Measurements from ENCODE around the gene TCOF1.

TCOF1 gene

DNA sequence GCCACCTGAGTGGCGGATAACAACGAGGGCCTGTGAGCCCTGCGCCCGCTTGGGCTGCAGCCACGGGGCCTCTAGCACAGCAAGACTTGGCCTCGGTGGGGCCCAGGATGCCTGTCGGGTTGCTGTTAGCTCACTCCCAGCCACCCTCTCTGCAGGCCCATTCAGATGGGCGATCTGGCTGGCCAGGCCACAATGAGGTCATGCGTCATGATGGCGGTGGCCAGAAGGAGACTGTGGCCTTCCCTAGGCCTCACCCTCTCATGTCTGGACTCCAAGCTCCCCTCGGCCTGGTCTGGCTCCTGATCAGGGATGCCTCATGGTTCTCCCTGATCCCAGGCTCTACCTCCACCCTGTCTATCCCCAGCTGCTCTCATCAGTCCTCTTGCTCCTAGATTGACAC, 19.0 kb upstream of the TCOF1 start:
- H4K91ac ChIP-seq (ENCODE audit: low read length) = no peak overlapping the region
- H3K4me1 ChIP-seq (ENCODE audit: control insufficient read depth, insufficient read depth, low read depth, low read length) = peaks cover 7% of the 10 kb centered on the region
- 93% methylated on average over 11 of the region's 11 CpGs for WGBS
- H2BK12ac ChIP-seq (ENCODE audit: low read length in 2 of 2) = peak overlapping the region; percentile 12 to 28
- no peak overlapping the region for H3K4me2 ChIP-seq (ENCODE audit: low read length, poor library complexity, severe bottlenecking)
- no peak overlapping the region for H3K9ac ChIP-seq (ENCODE audit: low read length)
- no peak overlapping the region for H3K23ac ChIP-seq (ENCODE audit: low read length in 2 of 2)
- no peak overlapping the region for H2BK15ac ChIP-seq (ENCODE audit: low read depth, poor library complexity, severe bottlenecking)
- H3K27me3 ChIP-seq (ENCODE audit: control insufficient read depth in 1 of 2, insufficient read depth in 1 of 2, low read length in 2 of 2) = no peaks in the 10 kb centered on the region
- no peaks in the 10 kb centered on the region for H3K79me1 ChIP-seq (replicated peaks; ENCODE audit: low read length, poor library complexity, severe bottlenecking)
- no peak overlapping the region for H3K4me3 ChIP-seq (ENCODE audit: insufficient read depth in 1 of 2, low read depth in 1 of 2, low read length in 2 of 2)
- H3K27ac ChIP-seq (ENCODE audit: low read length, poor library complexity, severe bottlenecking) = no peak overlapping the region
- H2BK5ac ChIP-seq (ENCODE audit: low read depth, low read length, poor library complexity, severe bottlenecking) = no peak overlapping the region
- no peaks in the 10 kb centered on the region for H3K36me3 ChIP-seq (ENCODE audit: control insufficient read depth in 1 of 2, insufficient read depth in 2 of 2, low read depth in 1 of 2, low read length in 2 of 2)
- no peak overlapping the region for H4K8ac ChIP-seq (ENCODE audit: low read length)
- no peak overlapping the region for H2AFZ ChIP-seq (ENCODE audit: low read depth, low read length)
- DNase-seq = no peak
- H3K4ac ChIP-seq (ENCODE audit: low read depth in 1 of 2, low read length in 2 of 2) = peak overlapping the region in 1 of 2 experiments; percentile 17
- H3K9me3 ChIP-seq (ENCODE audit: control insufficient read depth, low read length) = no peaks in the 10 kb centered on the region
- peak overlapping the region in 1 of 2 experiments; percentile 35 for H3K14ac ChIP-seq (ENCODE audit: low read length in 2 of 2)
- no peak overlapping the region for H2AK5ac ChIP-seq (ENCODE audit: low read length, severe bottlenecking)
- H2BK120ac ChIP-seq (ENCODE audit: low read depth, low read length) = no peak overlapping the region
- peak overlapping the region in 1 of 2 experiments; percentile 40 for H3K18ac ChIP-seq (ENCODE audit: low read depth in 1 of 2, low read length in 2 of 2)

DNA sequence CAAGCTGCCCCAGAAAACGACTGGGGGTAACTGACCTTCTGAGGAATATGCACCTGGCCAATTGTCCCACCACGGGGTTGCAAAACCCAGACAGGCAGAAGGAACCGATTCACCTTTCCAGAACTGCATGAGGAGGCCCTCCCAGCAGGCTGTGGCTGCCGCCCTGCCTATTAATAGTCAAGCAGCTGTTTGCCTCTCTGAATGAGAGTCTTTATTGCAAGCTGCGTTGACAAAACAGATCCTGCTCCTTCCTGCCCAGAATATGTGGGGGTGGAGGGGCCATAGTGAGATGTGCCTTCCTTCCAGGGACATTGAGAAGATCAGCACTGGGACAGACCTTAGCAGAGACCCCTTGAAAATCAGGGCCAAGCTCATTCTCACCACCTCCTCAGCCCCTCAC, 18.3 kb upstream of the TCOF1 start:
- Histone ChIP-seq H3K14ac (ENCODE audit: low read length in 2 of 2) (no peak overlapping the region), H3K9ac (ENCODE audit: low read length) (no peak overlapping the region), H3K79me1 (replicated peaks; ENCODE audit: low read length, poor library complexity, severe bottlenecking) (no peaks in the 10 kb centered on the region), H3K27me3 (ENCODE audit: control insufficient read depth in 1 of 2, insufficient read depth in 1 of 2, low read length in 2 of 2) (no peaks in the 10 kb centered on the region), H4K8ac (ENCODE audit: low read length) (no peak overlapping the region), H3K23ac (ENCODE audit: low read length in 2 of 2) (no peak overlapping the region), H2BK120ac (ENCODE audit: low read depth, low read length) (no peak overlapping the region), H3K18ac (ENCODE audit: low read depth in 1 of 2, low read length in 2 of 2) (no peak overlapping the region), H2BK12ac (ENCODE audit: low read length in 2 of 2) (peak overlapping the region in 1 of 2 experiments; percentile 28), H3K9me3 (ENCODE audit: control insufficient read depth, low read length) (no peaks in the 10 kb centered on the region), H3K36me3 (ENCODE audit: control insufficient read depth in 1 of 2, insufficient read depth in 2 of 2, low read depth in 1 of 2, low read length in 2 of 2) (no peaks in the 10 kb centered on the region), H2BK15ac (ENCODE audit: low read depth, poor library complexity, severe bottlenecking) (peak overlapping the region; percentile 84), H3K4me2 (ENCODE audit: low read length, poor library complexity, severe bottlenecking) (no peak overlapping the region), H2AK5ac (ENCODE audit: low read length, severe bottlenecking) (no peak overlapping the region), H4K91ac (ENCODE audit: low read length) (no peak overlapping the region), H3K4ac (ENCODE audit: low read depth in 1 of 2, low read length in 2 of 2) (no peak overlapping the region), H3K27ac (ENCODE audit: low read length, poor library complexity, severe bottlenecking) (no peak overlapping the region), H3K4me1 (ENCODE audit: control insufficient read depth, insufficient read depth, low read depth, low read length) (peaks cover 7% of the 10 kb centered on the region), H2BK5ac (ENCODE audit: low read depth, low read length, poor library complexity, severe bottlenecking) (no peak overlapping the region), H3K4me3 (ENCODE audit: insufficient read depth in 1 of 2, low read depth in 1 of 2, low read length in 2 of 2) (no peak overlapping the region), H2AFZ (ENCODE audit: low read depth, low read length) (no peak overlapping the region)
- DNase-seq = no peak
- WGBS = 56% methylated on average over 5 of the region's 5 CpGs

DNA sequence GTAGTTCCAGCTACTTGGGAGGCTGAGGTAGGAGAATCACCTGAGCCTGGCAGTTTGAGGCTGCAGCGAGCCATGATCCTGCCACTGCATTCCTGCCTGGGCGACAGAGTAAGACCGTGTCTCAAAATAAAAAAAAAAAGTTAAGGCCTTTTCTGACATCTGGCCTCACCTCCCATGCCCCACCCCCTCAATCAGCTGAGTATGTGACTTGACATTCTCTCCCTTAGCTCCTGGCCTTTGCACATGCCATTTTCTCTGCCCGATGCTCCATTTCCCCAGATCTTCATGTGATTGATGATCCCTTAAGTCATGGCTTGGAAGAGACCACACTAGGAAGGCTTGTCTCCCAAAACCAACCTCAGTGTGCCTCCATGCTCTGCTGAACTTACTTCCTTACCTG, 17.7 kb upstream of the TCOF1 start:
- H3K79me1 ChIP-seq (replicated peaks; ENCODE audit: low read length, poor library complexity, severe bottlenecking) = no peaks in the 10 kb centered on the region
- no peaks in the 10 kb centered on the region for H3K27me3 ChIP-seq (ENCODE audit: control insufficient read depth in 1 of 2, insufficient read depth in 1 of 2, low read length in 2 of 2)
- no peak overlapping the region for H3K4ac ChIP-seq (ENCODE audit: low read depth in 1 of 2, low read length in 2 of 2)
- H2AFZ ChIP-seq (ENCODE audit: low read depth, low read length) = no peak overlapping the region
- no peak overlapping the region for H2BK15ac ChIP-seq (ENCODE audit: low read depth, poor library complexity, severe bottlenecking)
- WGBS = 94% methylated on average over 4 of the region's 4 CpGs
- H3K36me3 ChIP-seq (ENCODE audit: control insufficient read depth in 1 of 2, insufficient read depth in 2 of 2, low read depth in 1 of 2, low read length in 2 of 2) = no peaks in the 10 kb centered on the region
- H2AK5ac ChIP-seq (ENCODE audit: low read length, severe bottlenecking) = no peak overlapping the region
- no peak overlapping the region for H3K9ac ChIP-seq (ENCODE audit: low read length)
- no peaks in the 10 kb centered on the region for H3K9me3 ChIP-seq (ENCODE audit: control insufficient read depth, low read length)
- no peak overlapping the region for H2BK5ac ChIP-seq (ENCODE audit: low read depth, low read length, poor library complexity, severe bottlenecking)
- no peak overlapping the region for H2BK120ac ChIP-seq (ENCODE audit: low read depth, low read length)
- H4K91ac ChIP-seq (ENCODE audit: low read length) = no peak overlapping the region
- no peak for DNase-seq
- H2BK12ac ChIP-seq (ENCODE audit: low read length in 2 of 2) = no peak overlapping the region
- peaks cover 8% of the 10 kb centered on the region for H3K4me1 ChIP-seq (ENCODE audit: control insufficient read depth, insufficient read depth, low read depth, low read length)
- no peak overlapping the region for H3K23ac ChIP-seq (ENCODE audit: low read length in 2 of 2)
- H3K18ac ChIP-seq (ENCODE audit: low read depth in 1 of 2, low read length in 2 of 2) = no peak overlapping the region
- no peak overlapping the region for H4K8ac ChIP-seq (ENCODE audit: low read length)
- H3K27ac ChIP-seq (ENCODE audit: low read length, poor library complexity, severe bottlenecking) = no peak overlapping the region
- H3K14ac ChIP-seq (ENCODE audit: low read length in 2 of 2) = no peak overlapping the region
- no peak overlapping the region for H3K4me2 ChIP-seq (ENCODE audit: low read length, poor library complexity, severe bottlenecking)
- no peak overlapping the region for H3K4me3 ChIP-seq (ENCODE audit: insufficient read depth in 1 of 2, low read depth in 1 of 2, low read length in 2 of 2)

DNA sequence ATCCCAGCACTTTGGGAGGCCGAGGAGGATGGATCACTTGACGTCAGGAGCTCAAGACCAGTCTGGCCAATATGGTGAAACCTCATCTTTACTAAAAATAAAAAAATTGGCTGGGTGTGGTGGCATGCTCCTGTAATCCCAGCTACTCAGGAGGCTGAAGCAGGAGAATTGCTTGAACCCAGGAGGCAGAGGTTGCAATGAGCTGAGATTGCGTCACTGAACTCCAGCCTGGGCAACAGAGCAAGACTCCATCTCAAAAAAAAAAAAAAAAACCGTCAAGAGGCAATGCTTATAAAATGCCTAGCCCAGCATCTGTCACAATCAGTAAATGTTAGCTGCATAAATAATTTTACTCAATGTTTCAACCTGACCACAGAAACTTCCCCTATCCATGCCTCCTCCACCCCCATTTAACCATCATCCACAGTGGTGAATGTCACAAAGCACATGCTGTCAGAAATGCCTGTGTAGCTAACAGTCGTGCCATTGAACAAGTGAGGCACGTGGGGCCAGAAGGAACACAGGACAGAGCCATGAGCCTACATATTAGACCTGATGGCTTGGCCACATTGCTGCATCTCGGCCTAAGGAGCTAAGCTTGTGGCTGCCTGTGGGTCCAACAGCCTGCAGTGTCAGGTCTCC, 16.8 kb upstream of the TCOF1 start:
- no peaks in the 10 kb centered on the region for H3K9me3 ChIP-seq (ENCODE audit: control insufficient read depth, low read length)
- peak overlapping the region; percentile 0 for H4K91ac ChIP-seq (ENCODE audit: low read length)
- H2BK12ac ChIP-seq (ENCODE audit: low read length in 2 of 2) = no peak overlapping the region
- no peak overlapping the region for H2BK15ac ChIP-seq (ENCODE audit: low read depth, poor library complexity, severe bottlenecking)
- no peak overlapping the region for H4K8ac ChIP-seq (ENCODE audit: low read length)
- H3K23ac ChIP-seq (ENCODE audit: low read length in 2 of 2) = no peak overlapping the region
- H3K18ac ChIP-seq (ENCODE audit: low read depth in 1 of 2, low read length in 2 of 2) = no peak overlapping the region
- H2AFZ ChIP-seq (ENCODE audit: low read depth, low read length) = no peak overlapping the region
- H3K36me3 ChIP-seq (ENCODE audit: control insufficient read depth in 1 of 2, insufficient read depth in 2 of 2, low read depth in 1 of 2, low read length in 2 of 2) = no peaks in the 10 kb centered on the region
- no peaks in the 10 kb centered on the region for H3K79me1 ChIP-seq (replicated peaks; ENCODE audit: low read length, poor library complexity, severe bottlenecking)
- H3K4me2 ChIP-seq (ENCODE audit: low read length, poor library complexity, severe bottlenecking) = no peak overlapping the region
- WGBS = 90% methylated on average over 7 of the region's 7 CpGs
- H3K14ac ChIP-seq (ENCODE audit: low read length in 2 of 2) = no peak overlapping the region
- H3K4me3 ChIP-seq (ENCODE audit: insufficient read depth in 1 of 2, low read depth in 1 of 2, low read length in 2 of 2) = no peak overlapping the region
- no peak overlapping the region for H3K4ac ChIP-seq (ENCODE audit: low read depth in 1 of 2, low read length in 2 of 2)
- H2BK5ac ChIP-seq (ENCODE audit: low read depth, low read length, poor library complexity, severe bottlenecking) = no peak overlapping the region
- no peak overlapping the region for H2AK5ac ChIP-seq (ENCODE audit: low read length, severe bottlenecking)
- no peak overlapping the region for H2BK120ac ChIP-seq (ENCODE audit: low read depth, low read length)
- no peak for DNase-seq
- no peak overlapping the region for H3K27ac ChIP-seq (ENCODE audit: low read length, poor library complexity, severe bottlenecking)
- H3K4me1 ChIP-seq (ENCODE audit: control insufficient read depth, insufficient read depth, low read depth, low read length) = peaks cover 8% of the 10 kb centered on the region
- no peaks in the 10 kb centered on the region for H3K27me3 ChIP-seq (ENCODE audit: control insufficient read depth in 1 of 2, insufficient read depth in 1 of 2, low read length in 2 of 2)
- no peak overlapping the region for H3K9ac ChIP-seq (ENCODE audit: low read length)

All from mesenchymal stem cell (in vitro differentiated cells and primary cell).